Small intestine (tissue), 7 donors: Measurements from ENCODE around the gene ZDHHC14. TPM values are rescaled to one million over a fixed set of nuclear protein-coding genes. Genes with fewer than 3 reads are reported as not detected.

Experiments
- DNase-seq, 2 donors: peaks; one replicate each; pipeline versions ENCODE4 v3.0.0 to v3.0.0-alpha.2; 2013
- FAIRE-seq: peaks from 2 replicates; lab custom pipeline; 2012; peaks lifted over from hg19 to GRCh38; lab: Jason Lieb, UNC
- H3K27ac ChIP-seq, 3 donors: one replicate each; pipeline ENCODE4 v1.5.1; 2013; ENCODE audit warnings: low read length in 2 of 3, mild to moderate bottlenecking in 2 of 3, control low read depth in 1 of 3, inconsistent platforms in 1 of 3, low read depth in 1 of 3, moderate library complexity in 1 of 3
- H3K27me3 ChIP-seq, 3 donors: one replicate each; pipeline ENCODE4 v1.6.1; 2013; ENCODE audit warnings: low read length in 3 of 3, inconsistent platforms in 1 of 3; ENCODE audit not compliant: control insufficient read depth in 3 of 3, insufficient read depth in 3 of 3
- H3K36me3 ChIP-seq, 3 donors: one replicate each; pipeline ENCODE4 v1.6.1; 2013; ENCODE audit warnings: low read length in 3 of 3, inconsistent platforms in 1 of 3, low read depth in 1 of 3, mild to moderate bottlenecking in 1 of 3, moderate library complexity in 1 of 3; ENCODE audit not compliant: control insufficient read depth in 3 of 3, insufficient read depth in 2 of 3
- H3K4me1 ChIP-seq, 3 donors: one replicate each; pipeline ENCODE4 v1.6.1; 2013; ENCODE audit warnings: low read length in 2 of 3, inconsistent platforms in 1 of 3, low read depth in 1 of 3, mild to moderate bottlenecking in 1 of 3, moderate library complexity in 1 of 3; ENCODE audit not compliant: control insufficient read depth in 3 of 3, insufficient read depth in 2 of 3
- H3K4me3 ChIP-seq, 3 donors: one replicate each; pipeline ENCODE4 v1.5.1; 2013; ENCODE audit warnings: low read length in 3 of 3, control low read depth in 1 of 3, inconsistent platforms in 1 of 3, low read depth in 1 of 3, mild to moderate bottlenecking in 1 of 3, moderate library complexity in 1 of 3
- H3K9me3 ChIP-seq, 2 donors: one replicate each; pipeline ENCODE4 v1.6.1; 2013; ENCODE audit warnings: low read depth in 1 of 2, low read length in 1 of 2; ENCODE audit not compliant: control insufficient read depth in 2 of 2, insufficient read depth in 1 of 2
- WGBS, 3 donors: extraction: QIAGEN DNeasy Blood & Tissue Kit; methylation state at CpG; one replicate each; pipeline ENCODE4 v1.1.7; 2013; 5-methylcytosine and 5-hydroxymethylcytosine counted together
- polyA plus RNA-seq, 4 donors: library from polyadenylated mRNA; stranded (reverse) in 3 of 4; unstranded in 1 of 4; fragments of 200-250 nt in 3 of 4; fragments of 120-200 nt in 1 of 4; gene quantifications; one replicate each; pipeline versions ENCODE4 v1.2.1 to v1.2.3, GENCODE V29; 2013
- donor health status: healthy with polysubstance abuse.
- donor health status: control.
- donor health status: control.
- donor health status: Bipolar disorder and iron deficiency.
- donor health status: healthy.

Gene ZDHHC14
- polyA plus RNA-seq, 4 donors: 3.4 to 27.7 (median 10.3) TPM

DNA sequence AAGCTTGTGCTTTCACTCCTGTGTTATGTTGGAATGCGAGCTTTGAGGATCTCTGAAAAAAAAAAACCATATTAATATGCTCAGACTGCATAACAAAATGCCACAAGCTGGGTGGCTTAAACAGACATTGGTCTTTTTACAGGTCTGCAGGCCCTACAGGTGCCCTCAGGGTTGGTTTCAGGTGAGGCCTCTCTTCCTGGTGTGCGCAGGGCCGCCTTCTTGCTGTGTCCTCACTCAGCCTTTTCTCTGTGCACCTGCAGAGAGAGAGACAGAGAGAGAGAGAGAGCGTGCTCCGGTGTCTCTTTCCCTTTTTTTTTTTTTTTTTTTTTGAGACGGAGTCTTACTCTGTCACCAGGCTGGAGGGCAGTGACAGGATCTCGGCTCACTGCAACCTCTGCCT is 327.9 kb downstream of the ZDHHC14 start:
- H3K4me3 ChIP-seq: no peak overlapping the region
- peak overlapping the region in 1 of 3 donors; percentile 53 for H3K27ac ChIP-seq
- H3K9me3 ChIP-seq: peaks cover 0 to 4% of the 10 kb centered on the region in 2 donors
- H3K36me3 ChIP-seq: no peaks in the 10 kb centered on the region
- H3K27me3 ChIP-seq: no peaks in the 10 kb centered on the region
- DNase-seq: no peak
- 76 to 85% (median 83%) methylated on average over 4 to 7 of the region's 7 CpGs for WGBS, 3 donors
- H3K4me1 ChIP-seq: peaks cover 0 to 3% (median 0%) of the 10 kb centered on the region in 3 donors
- no peak for FAIRE-seq

DNA sequence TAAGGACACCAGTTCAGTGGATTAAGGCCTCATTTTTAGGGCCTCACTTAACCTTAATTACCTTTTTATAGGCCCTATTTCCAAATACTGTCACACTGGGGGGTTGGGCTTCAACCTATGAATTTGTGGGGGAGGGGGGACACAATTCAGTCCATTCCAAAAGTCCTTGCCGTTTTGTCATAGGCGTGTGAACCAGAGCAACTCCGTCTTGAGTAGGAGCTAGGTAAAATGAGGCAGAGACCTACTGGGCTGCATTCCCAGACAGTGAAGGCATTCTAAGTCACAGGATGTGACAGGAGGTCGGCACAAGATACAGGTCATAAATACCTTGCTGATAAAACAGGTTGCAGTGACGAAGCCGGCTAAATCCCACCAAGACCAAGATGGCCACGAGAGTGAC is 328.6 kb downstream of the ZDHHC14 start:
- FAIRE-seq (no peak), DNase-seq (peak in 1 of 2 donors; percentile 53)
- Histone ChIP-seq H3K27ac (peak overlapping the region in 1 of 3 donors; percentile 53), H3K4me3 (no peak overlapping the region), H3K36me3 (no peaks in the 10 kb centered on the region), H3K9me3 (peaks cover 0 to 4% of the 10 kb centered on the region in 2 donors), H3K27me3 (no peaks in the 10 kb centered on the region), H3K4me1 (peaks cover 0 to 3% (median 0%) of the 10 kb centered on the region in 3 donors)
- WGBS, 3 donors: 64 to 73% (median 70%) methylated on average over 7 of the region's 7 CpGs

DNA sequence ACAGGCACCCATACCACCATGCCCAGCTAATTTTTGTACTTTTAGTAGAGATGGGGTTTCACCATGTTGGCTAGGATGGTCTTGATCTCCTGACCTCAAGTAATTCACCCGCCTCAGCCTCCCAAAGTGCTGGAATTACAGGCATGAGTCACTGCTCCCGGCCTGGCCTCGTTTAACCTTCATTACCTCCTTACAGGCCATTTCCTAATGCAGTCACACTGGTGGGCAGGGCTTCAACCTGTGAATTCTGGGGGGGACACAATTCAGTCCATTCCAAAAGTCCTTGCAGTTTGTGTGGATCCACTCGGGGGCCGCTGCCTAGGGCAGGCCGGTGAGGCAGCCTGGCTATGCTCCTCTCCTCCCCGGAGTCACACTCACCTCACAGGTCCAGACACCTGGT is 329.6 kb downstream of the ZDHHC14 start:
- peak in 1 of 2 donors; percentile 7 for DNase-seq
- Histone ChIP-seq H3K36me3 (no peaks in the 10 kb centered on the region), H3K27ac (no peak overlapping the region), H3K4me3 (no peak overlapping the region), H3K9me3 (peaks cover 0 to 2% of the 10 kb centered on the region in 2 donors), H3K4me1 (peaks cover 0 to 3% (median 0%) of the 10 kb centered on the region in 3 donors), H3K27me3 (no peaks in the 10 kb centered on the region)
- 75 to 79% (median 76%) methylated on average over 7 of the region's 7 CpGs for WGBS, 3 donors
- no peak for FAIRE-seq

DNA sequence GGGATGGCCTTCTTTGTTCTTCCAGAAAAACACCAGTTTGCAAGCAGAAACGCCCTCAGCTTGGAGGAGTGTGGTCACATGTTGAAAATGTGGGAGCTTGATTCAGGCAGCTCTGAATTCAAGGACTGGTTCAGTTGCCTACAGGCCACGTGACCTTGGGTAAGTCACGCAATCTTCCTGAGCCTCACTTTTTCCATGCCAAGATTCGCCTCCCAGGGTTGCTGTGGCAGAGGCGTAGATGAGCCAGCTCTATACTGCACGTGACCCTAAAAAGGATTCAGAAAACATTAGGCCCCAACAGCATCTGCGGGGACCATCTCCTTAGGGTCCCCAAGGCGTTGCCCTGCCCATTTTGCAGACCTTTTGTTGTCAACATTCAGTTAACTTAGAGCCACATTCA is 330.1 kb downstream of the ZDHHC14 start:
- Histone ChIP-seq H3K9me3 (peaks cover 0 to 2% of the 10 kb centered on the region in 2 donors), H3K4me3 (no peak overlapping the region), H3K36me3 (no peaks in the 10 kb centered on the region), H3K4me1 (peaks cover 0 to 3% (median 0%) of the 10 kb centered on the region in 3 donors), H3K27ac (no peak overlapping the region), H3K27me3 (no peaks in the 10 kb centered on the region)
- 84 to 93% (median 88%) methylated on average over 8 of the region's 8 CpGs for WGBS, 3 donors
- no peak for FAIRE-seq
- DNase-seq: no peak

DNA sequence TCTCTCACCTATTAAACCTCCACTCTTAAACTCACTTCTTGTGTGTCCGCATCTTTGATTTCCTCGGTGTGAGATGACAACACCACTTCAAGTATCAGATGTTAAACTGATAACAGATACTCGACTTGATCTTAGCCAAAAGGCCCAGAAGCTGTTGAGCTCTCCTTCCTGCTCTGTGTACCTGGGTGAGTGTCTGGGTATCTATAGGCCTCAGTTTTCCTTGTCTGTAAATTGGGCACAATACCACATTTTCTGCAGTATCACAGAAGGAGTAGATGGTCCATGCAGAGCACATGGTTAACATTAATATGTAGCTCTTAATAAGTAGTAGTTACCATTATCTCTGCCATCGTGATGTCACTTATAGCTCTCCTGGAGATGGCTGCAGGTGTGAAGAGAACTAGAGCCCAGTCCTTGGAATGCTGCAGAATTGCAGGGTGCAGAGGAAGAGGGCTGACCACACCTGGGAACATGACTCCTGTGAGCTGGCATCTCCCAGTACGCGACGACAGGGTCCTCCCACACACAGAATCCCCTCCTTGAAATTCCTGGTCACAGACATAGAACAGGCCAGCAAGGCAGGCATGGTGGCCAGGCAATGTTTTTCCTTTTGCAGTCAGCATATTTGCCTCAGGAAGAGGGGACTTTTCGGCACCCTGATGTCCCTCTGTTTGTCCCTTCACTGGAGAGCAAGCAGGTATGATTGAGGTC is 331.8 kb downstream of the ZDHHC14 start:
- 89 to 91% (median 90%) methylated on average over 8 of the region's 8 CpGs for WGBS, 3 donors
- Histone ChIP-seq H3K27me3 (no peaks in the 10 kb centered on the region), H3K27ac (no peak overlapping the region), H3K9me3 (peaks cover 0 to 2% of the 10 kb centered on the region in 2 donors), H3K4me3 (no peak overlapping the region), H3K36me3 (no peaks in the 10 kb centered on the region), H3K4me1 (peaks cover 0 to 14% (median 0%) of the 10 kb centered on the region in 3 donors)
- DNase-seq (no peak), FAIRE-seq (no peak)

DNA sequence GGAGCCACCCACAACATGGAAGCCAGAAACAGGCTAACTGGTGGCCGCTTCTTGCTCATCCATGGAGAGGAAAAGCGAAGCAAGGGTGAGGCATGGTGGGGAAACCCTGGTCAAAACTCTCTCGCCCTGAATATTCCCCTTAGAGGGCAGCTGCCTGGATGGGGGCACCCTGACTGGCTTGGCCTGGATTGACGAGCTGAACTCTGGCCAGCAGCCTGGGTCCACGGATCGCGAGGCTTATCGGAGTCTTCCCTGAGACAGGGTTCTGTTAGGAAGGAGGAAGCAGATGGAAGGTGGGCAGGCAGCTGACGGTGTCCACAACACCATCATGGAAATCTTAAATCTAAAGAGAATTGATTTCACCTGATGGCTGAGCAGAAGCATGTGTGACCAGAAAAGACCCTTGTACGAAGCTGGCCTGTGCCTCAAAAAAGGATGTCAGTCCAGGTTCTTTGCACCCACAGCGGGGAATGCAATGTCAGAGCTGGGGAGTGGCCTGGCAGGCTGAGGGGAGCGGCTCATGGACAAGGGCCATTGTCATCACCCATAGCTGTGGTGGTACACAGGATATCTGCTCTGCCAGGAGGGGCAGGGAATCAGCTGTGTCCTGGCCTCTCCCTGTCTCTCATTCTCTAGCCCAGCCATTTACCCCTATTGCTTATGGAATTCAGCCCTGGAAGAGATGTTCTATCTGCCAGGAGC is 332.6 kb downstream of the ZDHHC14 start:
- FAIRE-seq (no peak), DNase-seq (no peak)
- 82 to 91% (median 90%) methylated on average over 12 of the region's 12 CpGs for WGBS, 3 donors
- H3K36me3 ChIP-seq: no peaks in the 10 kb centered on the region
- no peaks in the 10 kb centered on the region for H3K27me3 ChIP-seq
- peaks cover 0 to 2% of the 10 kb centered on the region in 2 donors for H3K9me3 ChIP-seq
- H3K27ac ChIP-seq: no peak overlapping the region
- peaks cover 0 to 16% (median 0%) of the 10 kb centered on the region in 3 donors for H3K4me1 ChIP-seq
- H3K4me3 ChIP-seq: no peak overlapping the region

DNA sequence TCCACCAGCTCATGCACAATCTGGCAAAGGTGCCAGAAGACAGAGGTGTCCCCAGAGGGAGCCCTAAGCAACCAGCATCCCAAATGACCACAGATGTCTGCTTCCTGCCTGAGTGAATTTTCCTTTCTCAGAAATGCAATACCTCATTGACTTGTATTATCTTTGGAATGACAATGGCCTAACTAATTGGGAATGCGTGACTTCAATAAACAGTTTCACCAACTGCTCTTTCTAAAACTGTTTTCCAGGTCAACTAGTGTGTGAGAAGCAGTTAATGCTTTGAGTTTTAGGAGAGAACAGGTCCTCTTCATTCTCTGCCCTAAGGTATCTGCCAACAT is 333.1 kb downstream of the ZDHHC14 start:
- Histone ChIP-seq H3K27ac (no peak overlapping the region), H3K27me3 (no peaks in the 10 kb centered on the region), H3K36me3 (no peaks in the 10 kb centered on the region), H3K4me3 (no peak overlapping the region), H3K4me1 (peaks cover 0 to 16% (median 0%) of the 10 kb centered on the region in 3 donors), H3K9me3 (no peaks in the 10 kb centered on the region)
- FAIRE-seq: no peak
- WGBS, 3 donors: 85 to 93% (median 89%) methylated on average over 1 of the region's 1 CpG
- no peak for DNase-seq

DNA sequence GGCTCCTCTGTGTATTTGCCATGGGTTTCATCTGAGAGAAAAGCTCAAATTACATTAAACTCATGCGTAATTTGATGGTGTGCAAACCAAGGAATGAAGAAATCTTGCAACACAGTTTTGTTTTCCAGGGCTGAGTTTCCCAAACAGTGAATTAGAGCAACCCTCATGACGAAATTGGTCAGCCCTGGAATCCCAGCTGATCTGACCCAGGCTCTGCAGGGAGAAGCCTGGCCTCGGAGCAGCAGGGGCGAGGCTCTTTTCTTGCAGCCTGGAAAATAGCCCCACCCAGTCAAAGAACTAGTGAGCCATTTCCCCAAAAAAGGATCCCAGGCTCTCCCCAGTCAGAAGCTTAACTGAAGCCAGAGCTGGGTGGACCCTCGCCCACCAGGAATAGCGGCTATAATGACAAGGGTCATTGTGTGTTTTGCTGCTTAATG is 334.8 kb downstream of the ZDHHC14 start:
- peak overlapping the region in 1 of 3 donors; percentile 25 for H3K27ac ChIP-seq

More for the DNA sequence above, 334.8 kb downstream of the ZDHHC14 start:
- DNase-seq (peak in 1 of 2 donors; percentile 10), FAIRE-seq (no peak)
- WGBS, 3 donors: 64 to 66% (median 64%) methylated on average over 6 of the region's 6 CpGs
- peaks cover 0 to 3% (median 0%) of the 10 kb centered on the region in 3 donors for H3K27me3 ChIP-seq
- H3K4me3 ChIP-seq: no peak overlapping the region
- H3K4me1 ChIP-seq: peaks cover 0 to 13% (median 0%) of the 10 kb centered on the region in 3 donors
- no peaks in the 10 kb centered on the region for H3K9me3 ChIP-seq
- no peaks in the 10 kb centered on the region for H3K36me3 ChIP-seq
